ENCODE measurements around the gene BACH1.

BACH1 gene

DNA sequence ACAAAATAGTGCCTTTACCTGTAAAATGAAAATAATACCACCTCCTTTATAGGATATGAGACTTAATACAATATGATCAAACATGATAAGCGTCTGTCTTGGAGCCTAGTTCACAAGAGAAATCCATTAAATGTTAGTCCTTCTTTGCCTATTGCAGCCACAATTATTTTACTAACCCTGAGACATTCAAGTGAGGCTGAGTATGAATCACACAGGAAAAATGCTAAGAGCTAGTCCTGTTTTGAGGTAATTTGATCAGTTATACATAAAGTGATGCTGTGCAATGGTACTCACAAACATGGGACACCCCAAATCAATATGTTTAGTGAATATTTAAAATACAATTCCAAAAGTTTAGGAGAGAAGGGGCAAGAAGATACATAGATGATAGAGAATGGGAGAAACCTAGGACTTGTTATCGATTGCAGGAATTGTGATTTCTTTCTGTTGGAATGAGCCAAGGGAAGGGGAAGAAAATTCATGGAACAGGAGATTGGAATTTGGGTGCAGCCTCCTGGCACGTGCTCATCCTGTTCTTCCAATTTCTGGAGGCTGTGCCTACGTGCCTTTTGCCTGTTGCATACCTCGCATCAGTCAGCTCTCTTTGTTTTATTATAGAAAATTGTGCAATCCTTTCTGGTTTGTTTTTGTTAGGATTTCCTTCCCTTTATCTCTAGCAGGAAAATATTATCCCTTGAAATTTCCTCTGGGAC lies 39.9 kb upstream of the BACH1 start:
- no peak for DNase-seq (ENCODE audit: extremely low spot score)
- TF ChIP-seq CTCF (IDR thresholded peaks at IDR 0.05; ENCODE audit: control extremely low read depth, extremely low read depth, low read depth, missing control alignments), result no peak
- CTCF ChIA-PET, result interaction anchor here (0.8 to 1.5 kb wide), 3 partner anchors 13 to 85 kb away, joined by 3 read pairs; no protein-coding TSS in a partner anchor
- POLR2A ChIA-PET, result no interaction called here

- TF ChIP-seq CTCF (IDR thresholded peaks at IDR 0.05; ENCODE audit: control extremely low read depth, extremely low read depth, low read depth, missing control alignments), result no peak
- DNase-seq (ENCODE audit: extremely low spot score), result no peak
- CTCF ChIA-PET, result interaction anchor here (2.1 kb wide), 1 partner anchor 113 kb away, joined by 4 read pairs; no protein-coding TSS in a partner anchor
- POLR2A ChIA-PET, result no interaction called here
Measured at GRCh38 chr21:29260461-29260860, 38.3 kb upstream of the BACH1 start.

DNA sequence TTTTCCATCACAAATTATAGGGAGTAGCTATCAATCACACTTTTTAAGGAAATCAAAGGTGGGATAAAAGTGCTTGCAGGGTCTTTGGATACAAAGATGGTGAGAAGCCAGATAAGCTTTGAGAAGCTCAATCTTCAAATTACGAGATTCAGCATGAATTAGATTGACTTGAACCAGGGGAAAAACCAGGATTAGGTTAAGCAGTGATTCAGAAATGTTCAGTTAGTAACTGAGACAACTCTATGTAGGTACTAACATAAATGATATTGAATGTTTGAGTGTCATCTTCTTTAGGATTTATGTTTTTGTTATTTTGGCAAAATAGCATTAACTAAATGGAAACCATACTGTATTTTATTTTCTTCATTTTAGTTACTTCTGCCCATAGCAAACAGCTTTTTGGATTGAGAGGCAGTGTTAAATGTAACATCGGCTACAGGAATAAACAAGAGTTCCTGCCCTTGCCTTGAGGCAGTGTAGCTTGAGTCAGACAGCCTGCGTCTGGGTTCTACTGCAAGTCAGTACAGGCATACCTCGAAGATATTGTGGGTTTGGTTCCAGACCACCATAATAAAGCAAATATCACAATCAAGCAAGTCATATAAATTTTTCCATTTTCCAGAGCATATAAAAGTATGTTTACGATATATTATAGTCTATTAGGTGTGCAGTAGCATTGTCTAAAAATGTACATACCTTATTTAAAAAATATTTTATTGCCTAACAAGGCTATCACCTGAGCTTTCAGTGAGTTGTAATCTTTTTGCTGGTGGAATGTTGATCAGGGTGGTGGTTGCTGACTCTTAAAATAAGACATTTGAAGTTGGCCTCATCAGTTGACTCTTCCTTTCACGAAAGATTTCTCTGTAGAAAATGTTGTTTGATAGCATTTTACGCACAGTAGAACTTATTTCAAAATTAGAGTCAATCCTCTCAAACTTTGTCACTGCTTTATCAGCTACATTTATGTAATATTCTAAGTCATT lies 36.9 kb upstream of the BACH1 start:
- DNase-seq (ENCODE audit: extremely low spot score), result no peak
- POLR2A ChIA-PET, result no interaction called here
- no peak for TF ChIP-seq CTCF (IDR thresholded peaks at IDR 0.05; ENCODE audit: control extremely low read depth, extremely low read depth, low read depth, missing control alignments)
- CTCF ChIA-PET, result interaction anchor here (0.6 to 2.1 kb wide), 4 partner anchors 14 to 112 kb away, joined by 3 to 4 read pairs (median 3); no protein-coding TSS in a partner anchor

- no peak for DNase-seq (ENCODE audit: extremely low spot score)
- no peak for TF ChIP-seq CTCF (IDR thresholded peaks at IDR 0.05; ENCODE audit: control extremely low read depth, extremely low read depth, low read depth, missing control alignments)
- ChIA-PET POLR2A (no interaction called here), CTCF (no interaction called here)
Measured at GRCh38 chr21:29264721-29265120, 34.0 kb upstream of the BACH1 start.

DNA sequence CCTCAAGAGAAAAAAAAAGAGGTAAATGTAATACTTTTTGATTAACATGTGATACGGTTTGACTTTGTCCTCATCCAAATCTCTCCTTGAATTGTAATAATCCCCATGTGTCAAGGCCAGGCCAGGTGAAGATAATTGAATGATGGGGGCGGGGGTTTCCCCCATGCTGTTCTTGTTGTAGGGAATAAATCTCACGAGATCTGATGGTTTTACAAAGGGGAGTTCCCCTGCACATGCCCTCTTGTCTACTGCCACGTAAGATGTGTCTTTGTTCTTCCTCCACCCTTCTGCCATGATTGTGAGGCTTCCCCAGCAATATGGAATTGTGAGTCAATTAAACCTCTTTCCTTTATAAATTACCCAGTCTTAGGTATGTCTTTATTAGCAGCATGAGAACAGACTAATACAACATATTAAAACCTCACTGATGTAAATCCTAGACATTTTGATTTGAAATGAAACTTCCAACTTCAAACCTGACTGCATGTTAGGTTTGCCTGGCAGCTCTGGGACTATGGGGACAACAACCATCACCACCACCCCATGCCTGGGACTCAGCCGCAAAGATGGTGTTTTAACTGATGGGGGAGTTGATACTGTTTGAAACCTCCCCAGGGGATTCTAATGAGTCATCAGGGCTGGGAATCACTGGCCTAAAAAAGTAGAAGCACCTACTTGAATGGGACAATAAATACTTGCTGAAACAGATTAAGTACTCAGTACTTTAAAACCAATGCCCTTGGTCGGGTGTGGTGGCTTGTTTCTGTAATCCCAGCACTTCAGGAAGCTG lies 32.8 kb upstream of the BACH1 start:
- DNase-seq (ENCODE audit: extremely low spot score), result peak; percentile 11
- POLR2A ChIA-PET, result no interaction called here
- TF ChIP-seq CTCF (IDR thresholded peaks at IDR 0.05; ENCODE audit: control extremely low read depth, extremely low read depth, low read depth, missing control alignments), result no peak
- CTCF ChIA-PET, result no interaction called here

- DNase-seq (ENCODE audit: extremely low spot score), result no peak
- TF ChIP-seq CTCF (IDR thresholded peaks at IDR 0.05; ENCODE audit: control extremely low read depth, extremely low read depth, low read depth, missing control alignments), result no peak
- ChIA-PET CTCF (interaction anchor here (1.0 to 1.2 kb wide), 3 partner anchors 13 to 24 kb away, joined by 3 read pairs; no protein-coding TSS in a partner anchor), POLR2A (no interaction called here)
Measured at GRCh38 chr21:29267666-29268065, 31.1 kb upstream of the BACH1 start.

All from GM10248 (cell line).